ENCODE measurements around the gene ENDOD1.

DNA sequence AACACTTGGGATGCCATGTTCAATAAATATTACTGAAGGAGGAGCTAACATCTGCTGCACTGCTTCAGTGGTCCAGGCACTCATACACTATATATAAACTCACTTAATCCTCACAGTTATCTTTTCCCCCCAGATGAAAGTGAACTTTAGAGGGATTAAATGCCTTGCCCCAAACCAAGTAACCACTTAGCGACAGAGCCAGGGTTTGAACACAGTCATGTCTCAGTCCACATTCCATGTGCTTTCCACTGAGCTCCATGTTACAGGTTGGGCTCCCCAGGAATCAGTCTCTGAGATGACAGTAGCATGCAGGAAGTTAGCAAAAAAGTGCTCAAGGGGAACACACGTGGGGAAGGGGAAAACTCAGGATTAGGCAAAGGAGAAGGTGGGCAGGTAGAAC lies 59.3 kb downstream of the ENDOD1 start:
- TF ChIP-seq, protein P1, sequence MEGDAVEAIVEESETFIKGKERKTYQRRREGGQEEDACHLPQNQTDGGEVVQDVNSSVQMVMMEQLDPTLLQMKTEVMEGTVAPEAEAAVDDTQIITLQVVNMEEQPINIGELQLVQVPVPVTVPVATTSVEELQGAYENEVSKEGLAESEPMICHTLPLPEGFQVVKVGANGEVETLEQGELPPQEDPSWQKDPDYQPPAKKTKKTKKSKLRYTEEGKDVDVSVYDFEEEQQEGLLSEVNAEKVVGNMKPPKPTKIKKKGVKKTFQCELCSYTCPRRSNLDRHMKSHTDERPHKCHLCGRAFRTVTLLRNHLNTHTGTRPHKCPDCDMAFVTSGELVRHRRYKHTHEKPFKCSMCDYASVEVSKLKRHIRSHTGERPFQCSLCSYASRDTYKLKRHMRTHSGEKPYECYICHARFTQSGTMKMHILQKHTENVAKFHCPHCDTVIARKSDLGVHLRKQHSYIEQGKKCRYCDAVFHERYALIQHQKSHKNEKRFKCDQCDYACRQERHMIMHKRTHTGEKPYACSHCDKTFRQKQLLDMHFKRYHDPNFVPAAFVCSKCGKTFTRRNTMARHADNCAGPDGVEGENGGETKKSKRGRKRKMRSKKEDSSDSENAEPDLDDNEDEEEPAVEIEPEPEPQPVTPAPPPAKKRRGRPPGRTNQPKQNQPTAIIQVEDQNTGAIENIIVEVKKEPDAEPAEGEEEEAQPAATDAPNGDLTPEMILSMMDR (IDR thresholded peaks at IDR 0.05) = no peak
- TF ChIP-seq, protein P2, sequence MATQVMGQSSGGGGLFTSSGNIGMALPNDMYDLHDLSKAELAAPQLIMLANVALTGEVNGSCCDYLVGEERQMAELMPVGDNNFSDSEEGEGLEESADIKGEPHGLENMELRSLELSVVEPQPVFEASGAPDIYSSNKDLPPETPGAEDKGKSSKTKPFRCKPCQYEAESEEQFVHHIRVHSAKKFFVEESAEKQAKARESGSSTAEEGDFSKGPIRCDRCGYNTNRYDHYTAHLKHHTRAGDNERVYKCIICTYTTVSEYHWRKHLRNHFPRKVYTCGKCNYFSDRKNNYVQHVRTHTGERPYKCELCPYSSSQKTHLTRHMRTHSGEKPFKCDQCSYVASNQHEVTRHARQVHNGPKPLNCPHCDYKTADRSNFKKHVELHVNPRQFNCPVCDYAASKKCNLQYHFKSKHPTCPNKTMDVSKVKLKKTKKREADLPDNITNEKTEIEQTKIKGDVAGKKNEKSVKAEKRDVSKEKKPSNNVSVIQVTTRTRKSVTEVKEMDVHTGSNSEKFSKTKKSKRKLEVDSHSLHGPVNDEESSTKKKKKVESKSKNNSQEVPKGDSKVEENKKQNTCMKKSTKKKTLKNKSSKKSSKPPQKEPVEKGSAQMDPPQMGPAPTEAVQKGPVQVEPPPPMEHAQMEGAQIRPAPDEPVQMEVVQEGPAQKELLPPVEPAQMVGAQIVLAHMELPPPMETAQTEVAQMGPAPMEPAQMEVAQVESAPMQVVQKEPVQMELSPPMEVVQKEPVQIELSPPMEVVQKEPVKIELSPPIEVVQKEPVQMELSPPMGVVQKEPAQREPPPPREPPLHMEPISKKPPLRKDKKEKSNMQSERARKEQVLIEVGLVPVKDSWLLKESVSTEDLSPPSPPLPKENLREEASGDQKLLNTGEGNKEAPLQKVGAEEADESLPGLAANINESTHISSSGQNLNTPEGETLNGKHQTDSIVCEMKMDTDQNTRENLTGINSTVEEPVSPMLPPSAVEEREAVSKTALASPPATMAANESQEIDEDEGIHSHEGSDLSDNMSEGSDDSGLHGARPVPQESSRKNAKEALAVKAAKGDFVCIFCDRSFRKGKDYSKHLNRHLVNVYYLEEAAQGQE (IDR thresholded peaks at IDR 0.05; ENCODE audit: insufficient read depth in 1 of 2, low read depth in 2 of 2, low read length in 1 of 2) = no peak
- TF ChIP-seq POLR2AphosphoS5 (IDR thresholded peaks at IDR 0.05; ENCODE audit: low read depth, low read length) (no peak), SIN3A (IDR thresholded peaks at IDR 0.05; ENCODE audit: borderline replicate concordance, insufficient read depth, low read depth, low read length) (no peak), TCF7L2 (IDR thresholded peaks at IDR 0.05; ENCODE audit: low read depth, low read length) (no peak)
